HCT116 (cell line): ENCODE data around the gene HSF2BP. TPM values are rescaled to one million over a fixed set of nuclear protein-coding genes. Genes with fewer than 3 reads are reported as not detected.
"Not testable (repeated sequence)": the region's sequence is repeated elsewhere in the genome, so short reads cannot be mapped to it uniquely, and the experiment has no call there.

Experiments
- ATAC-seq: fragments of 200-7000 bp; cut with Tn5 transposase; 2 replicates; pipeline ENCODE4 v1.9.1; 2020; ENCODE audit warnings: mild to moderate bottlenecking, moderate library complexity
- BruUV-seq: library from RNA; stranded (reverse); fragments of 400-500 nt; replicated peaks from 2 replicates; lab custom pipeline; 2021; lab: Mats Ljungman, UMichigan
- CTCF ChIA-PET: fragments of 300-600 bp; sonication (Branson Sonifier 250); formaldehyde crosslinking; loops from one replicate; lab custom pipeline; 2021; ENCODE audit warnings: antibody characterized with exemption; lab: Charles Lee
- POLR2A ChIA-PET: fragments of 300-600, 350-600 bp; sonication (Branson Sonifier 250); formaldehyde crosslinking; loops from one replicate; lab custom pipeline; 2021; ENCODE audit warnings: antibody characterized with exemption; lab: Charles Lee
- RAD21 ChIA-PET, 2 experiments: fragments of 300-600 bp; sonication (Branson Sonifier 250); formaldehyde crosslinking; loops; one replicate each; lab custom pipeline; 2023; ENCODE audit warnings: low total read pairs in 2 of 2; ENCODE audit not compliant: uncharacterized antibody in 2 of 2, unreplicated experiment in 2 of 2, low non-redundant PET in 1 of 2; lab: Charles Lee
- DNase-seq: peaks from one replicate; pipeline ENCODE4 v3.0.0-alpha.2; 2010; ENCODE audit warnings: low read depth, low spot score
- H2AFZ ChIP-seq: fragments of 200-600 bp; shearing (Covaris generic), sonication (generic); 2 replicates; pipeline ENCODE4 v1.6.1; 2017; ENCODE audit warnings: low read depth, mixed run types, mixed read lengths, antibody characterized with exemption, low read length; ENCODE audit not compliant: poor library complexity, severe bottlenecking
- H3K27ac ChIP-seq: 2 replicates; pipeline ENCODE4 v1.5.1; 2012; ENCODE audit warnings: low read depth, low read length
- H3K27me3 ChIP-seq: fragments of 200-600 bp; sonication (generic); 2 replicates; pipeline ENCODE4 v1.6.1; 2016; ENCODE audit warnings: mixed run types, low read length, mixed read lengths; ENCODE audit not compliant: insufficient read depth
- H3K36me3 ChIP-seq, 2 experiments: fragments of 200-500 bp in 1 of 2; fragments of 200-600 bp in 1 of 2; sonication (Bioruptor generic) in 1 of 2; sonication (generic) in 1 of 2; 2 replicates each; pipeline versions ENCODE4 v1.5.1 to v1.6.1; 2014 to 2016; ENCODE audit warnings: low read length in 2 of 2, inconsistent platforms in 1 of 2, mixed read lengths in 1 of 2, mixed run types in 1 of 2; ENCODE audit not compliant: insufficient read depth in 2 of 2, control insufficient read depth in 1 of 2
- H3K4me1 ChIP-seq, 2 experiments: fragments of 200-600 bp in 1 of 2; sonication (generic) in 1 of 2; 2 replicates each; pipeline versions ENCODE4 v1.5.1 to v1.6.1; 2012 to 2017; ENCODE audit warnings: low read length in 2 of 2, inconsistent platforms in 1 of 2, mild to moderate bottlenecking in 1 of 2, mixed read lengths in 1 of 2, mixed run types in 1 of 2, moderate library complexity in 1 of 2; ENCODE audit not compliant: insufficient read depth in 2 of 2, control insufficient read depth in 1 of 2
- H3K4me2 ChIP-seq: fragments of 200-600 bp; sonication (generic); 2 replicates; pipeline ENCODE4 v1.6.1; 2017; ENCODE audit warnings: mixed run types, low read length, mixed read lengths
- H3K4me3 ChIP-seq, 2 experiments: fragments of 200-600 bp in 1 of 2; sonication (generic) in 1 of 2; replicated peaks in 1 of 2; 2 replicates each; pipeline ENCODE4 v1.5.1; 2011 to 2016; ENCODE audit warnings: low read length in 2 of 2, control low read depth in 1 of 2, low read depth in 1 of 2, mild to moderate bottlenecking in 1 of 2, mixed read lengths in 1 of 2, mixed run types in 1 of 2
- H3K79me2 ChIP-seq: fragments of 200-600 bp; sonication (generic); 2 replicates; pipeline ENCODE4 v1.6.1; 2017; ENCODE audit warnings: mild to moderate bottlenecking, mixed run types, low read length, moderate library complexity, mixed read lengths; ENCODE audit not compliant: insufficient read depth
- H3K9ac ChIP-seq: fragments of 200-600 bp; sonication (generic); 2 replicates; pipeline ENCODE4 v1.6.1; 2016; ENCODE audit warnings: low read length, mixed read lengths
- H3K9me2 ChIP-seq: fragments of 200-600 bp; sonication (generic), shearing (Covaris generic); 2 replicates; pipeline ENCODE4 v1.6.1; 2017; ENCODE audit warnings: mixed run types, mild to moderate bottlenecking, moderate library complexity; ENCODE audit not compliant: insufficient read depth
- H3K9me3 ChIP-seq, 2 experiments: fragments of 200-500 bp in 1 of 2; fragments of 200-600 bp in 1 of 2; sonication (Bioruptor generic) in 1 of 2; sonication (generic) in 1 of 2; 2 replicates each; pipeline ENCODE4 v1.6.1; 2014 to 2017; ENCODE audit warnings: low read length in 2 of 2, mixed read lengths in 2 of 2, inconsistent platforms in 1 of 2, low read depth in 1 of 2, mild to moderate bottlenecking in 1 of 2, mixed run types in 1 of 2, moderate library complexity in 1 of 2; ENCODE audit not compliant: control insufficient read depth in 1 of 2, insufficient read depth in 1 of 2
- H4K20me1 ChIP-seq: fragments of 200-600 bp; sonication (generic), shearing (Covaris generic); 2 replicates; pipeline ENCODE4 v1.6.1; 2017; ENCODE audit warnings: mixed run types, mild to moderate bottlenecking, moderate library complexity; ENCODE audit not compliant: insufficient read depth
- intact Hi-C: fragments of 100-400 bp; cut with micrococcal nuclease; formaldehyde crosslinking; loops from 2 replicates; pipeline ENCODE4 v1.10.0; 2022
- total RNA-seq: library from RNA; stranded (reverse); gene quantifications from one replicate; pipeline ENCODE4 v1.2.1, GENCODE V29; 2021; ENCODE audit not compliant: unreplicated experiment

HSF2BP gene
- total RNA-seq, 1 experiment from 2014 or later = 0.59 TPM

DNA sequence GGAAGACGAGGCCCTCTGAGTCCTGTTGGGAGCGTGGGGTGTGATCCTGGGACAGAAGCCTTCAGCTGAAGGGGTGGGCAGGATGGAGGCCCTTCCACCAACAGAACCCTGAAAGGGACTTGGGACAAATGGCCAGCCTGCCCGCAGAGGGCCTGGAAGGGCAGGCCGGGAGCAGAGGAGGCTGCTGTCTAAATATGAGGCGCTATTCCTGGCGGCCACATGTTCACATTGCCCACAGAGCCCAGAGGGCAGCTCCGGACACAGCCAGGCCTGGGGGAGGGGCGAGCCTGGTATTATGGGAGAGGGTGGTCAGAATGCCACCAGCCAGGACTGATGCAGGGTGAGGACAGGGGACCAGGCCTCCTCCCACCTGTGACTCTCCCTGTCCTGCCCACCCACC lies 160.4 kb downstream of the HSF2BP start:
- H2AFZ ChIP-seq, H3K79me2 ChIP-seq, H3K9me3 ChIP-seq, CTCF ChIA-PET, ATAC-seq, H3K27me3 ChIP-seq, H3K4me2 ChIP-seq, POLR2A ChIA-PET, BruUV-seq, H3K9ac ChIP-seq, H3K4me3 ChIP-seq, H3K9me2 ChIP-seq, H4K20me1 ChIP-seq, H3K36me3 ChIP-seq, H3K27ac ChIP-seq, RAD21 ChIA-PET, DNase-seq, H3K4me1 ChIP-seq, intact Hi-C loops: not testable (repeated sequence)

GRCh38 chr21:43498065-43498464 lies 161.2 kb downstream of the HSF2BP start:
- RAD21 ChIA-PET, BruUV-seq: not testable (repeated sequence)

DNA sequence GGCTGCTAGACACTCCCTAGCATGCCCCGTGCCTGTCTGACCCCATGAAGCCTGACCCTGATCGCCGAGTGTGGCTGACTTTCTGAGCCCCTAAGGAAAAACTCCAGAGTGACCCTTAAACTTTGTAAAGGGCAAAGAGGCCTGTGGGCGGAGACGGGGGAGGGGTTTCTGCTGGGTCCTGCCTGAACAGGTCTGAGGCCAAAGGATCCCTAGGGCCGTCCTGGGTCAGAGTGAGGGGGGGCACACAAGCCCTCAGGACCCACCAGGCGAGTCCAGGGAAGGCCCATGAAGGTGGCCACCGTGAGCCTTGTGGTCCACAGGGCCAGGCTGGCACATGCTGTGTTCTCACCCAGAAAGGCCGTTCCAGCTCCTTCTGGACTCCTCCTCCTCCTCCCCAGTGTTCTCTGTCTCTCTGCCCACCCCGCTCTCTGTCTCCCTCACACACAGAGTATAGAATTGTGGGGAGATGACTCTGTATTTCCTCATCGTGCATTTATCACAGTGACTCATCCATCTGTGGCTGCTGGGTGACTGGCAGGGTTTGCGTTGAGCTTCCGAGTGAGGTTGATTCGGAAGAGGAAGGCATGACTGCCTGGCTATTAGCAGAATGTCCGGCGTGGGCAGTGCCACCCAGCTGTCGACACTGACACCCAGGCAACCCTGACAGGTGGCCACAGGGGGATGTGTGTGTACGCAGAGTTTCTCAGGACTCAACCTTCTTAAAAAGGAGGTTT lies 164.8 kb downstream of the HSF2BP start:
- CTCF ChIA-PET, H2AFZ ChIP-seq, H3K27ac ChIP-seq, intact Hi-C loops, BruUV-seq, H3K9me3 ChIP-seq, H3K4me2 ChIP-seq, H3K9ac ChIP-seq, H3K27me3 ChIP-seq, H4K20me1 ChIP-seq, RAD21 ChIA-PET, H3K36me3 ChIP-seq, DNase-seq, POLR2A ChIA-PET, H3K79me2 ChIP-seq, H3K4me1 ChIP-seq, H3K4me3 ChIP-seq, H3K9me2 ChIP-seq: not testable (repeated sequence)
- ATAC-seq = peak; percentile 87

More at GRCh38 chr21:43498065-43498464, 161.2 kb downstream of the HSF2BP start:
- ATAC-seq, H3K9me2 ChIP-seq, POLR2A ChIA-PET, H3K36me3 ChIP-seq, H3K27ac ChIP-seq, H3K79me2 ChIP-seq, intact Hi-C loops, DNase-seq, H3K4me1 ChIP-seq, H2AFZ ChIP-seq, H3K27me3 ChIP-seq, CTCF ChIA-PET, H3K4me2 ChIP-seq, H4K20me1 ChIP-seq, H3K9me3 ChIP-seq, H3K4me3 ChIP-seq, H3K9ac ChIP-seq: not testable (repeated sequence)

GRCh38 chr21:43493471-43493870 lies 165.8 kb downstream of the HSF2BP start:
- H3K9me2 ChIP-seq, ATAC-seq, H3K36me3 ChIP-seq, H3K9me3 ChIP-seq, H3K4me1 ChIP-seq, H3K27me3 ChIP-seq, BruUV-seq, DNase-seq, H4K20me1 ChIP-seq, intact Hi-C loops, H3K79me2 ChIP-seq, H3K4me3 ChIP-seq, RAD21 ChIA-PET, CTCF ChIA-PET, H3K27ac ChIP-seq, H3K9ac ChIP-seq, H2AFZ ChIP-seq, H3K4me2 ChIP-seq, POLR2A ChIA-PET: not testable (repeated sequence)
